Fibroblast of skin of right quadriceps (primary cell): ENCODE data around the gene STIM2.

Source experiments
- DNase-seq: peaks from one replicate; pipeline ENCODE4 v3.0.0-alpha.2; 2013

STIM2 gene

DNA sequence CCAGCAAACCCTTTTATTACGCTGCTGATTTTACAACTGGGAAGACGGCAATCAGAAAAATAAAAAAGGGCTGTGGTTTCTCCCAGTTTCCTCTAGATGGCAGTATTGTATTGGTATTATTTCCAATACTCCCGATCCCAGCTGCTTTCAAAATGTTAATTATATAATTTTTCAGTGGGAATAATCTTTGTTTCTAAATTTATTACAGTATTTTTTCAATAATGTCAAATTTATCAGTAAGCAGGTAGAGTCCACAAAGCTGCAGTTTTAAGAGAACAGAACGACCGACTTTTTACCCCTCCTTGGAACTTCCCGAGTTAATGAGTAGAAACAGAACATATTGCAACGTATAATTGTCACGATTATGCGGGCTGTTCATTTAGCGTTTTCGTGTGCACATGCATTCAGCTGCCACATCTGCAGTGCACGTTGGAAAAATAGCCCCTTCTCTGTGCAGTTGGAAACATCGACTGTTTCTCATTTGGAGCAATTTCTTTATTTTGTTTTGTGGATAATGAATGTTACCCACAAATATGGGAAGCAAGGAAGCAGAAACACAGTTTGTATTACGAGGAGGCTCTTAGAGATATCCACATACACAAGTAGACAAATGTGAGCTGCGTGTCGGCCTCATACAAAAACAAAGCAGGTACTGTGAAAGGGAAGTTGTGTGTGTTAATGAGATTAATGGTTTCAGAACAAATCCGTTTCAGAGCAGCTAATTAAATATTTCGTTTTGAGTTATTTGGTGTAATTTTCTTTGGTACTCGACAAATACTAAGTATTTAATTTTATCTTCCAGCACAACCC, 188.0 kb downstream of the STIM2 start:
- peak; percentile 25 for DNase-seq

DNA sequence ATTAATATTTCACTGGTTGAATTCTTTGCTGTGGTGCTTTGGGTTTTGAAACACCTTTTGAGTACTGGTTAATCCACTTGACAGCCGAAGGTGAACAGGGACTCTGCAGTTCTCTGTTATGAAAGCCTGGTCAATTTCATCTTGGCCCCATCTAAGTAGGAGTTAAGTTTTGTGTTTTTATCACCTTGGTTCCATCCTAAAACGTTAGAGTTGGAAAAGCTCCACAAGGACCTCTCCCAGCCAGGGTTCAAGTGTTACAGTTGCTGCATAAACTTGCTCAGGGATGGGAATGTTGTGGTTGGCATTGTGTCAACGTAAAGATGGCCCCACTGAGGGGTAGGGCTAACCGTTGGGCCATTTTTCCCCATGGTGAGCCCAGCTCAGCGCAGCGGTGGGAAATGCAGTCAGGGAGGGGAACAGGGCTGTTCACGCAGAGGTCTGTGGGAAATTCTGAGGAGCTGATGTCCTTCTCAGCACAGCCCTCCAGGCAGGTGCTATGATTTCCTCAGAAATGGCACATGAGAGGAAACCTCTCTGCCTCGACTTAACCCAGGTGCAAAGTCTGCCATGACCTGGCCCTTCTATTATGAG, 188.7 kb downstream of the STIM2 start:
- no peak for DNase-seq

- no peak for DNase-seq
Measured at GRCh38 chr4:27050731-27051130, 190.1 kb downstream of the STIM2 start.

DNA sequence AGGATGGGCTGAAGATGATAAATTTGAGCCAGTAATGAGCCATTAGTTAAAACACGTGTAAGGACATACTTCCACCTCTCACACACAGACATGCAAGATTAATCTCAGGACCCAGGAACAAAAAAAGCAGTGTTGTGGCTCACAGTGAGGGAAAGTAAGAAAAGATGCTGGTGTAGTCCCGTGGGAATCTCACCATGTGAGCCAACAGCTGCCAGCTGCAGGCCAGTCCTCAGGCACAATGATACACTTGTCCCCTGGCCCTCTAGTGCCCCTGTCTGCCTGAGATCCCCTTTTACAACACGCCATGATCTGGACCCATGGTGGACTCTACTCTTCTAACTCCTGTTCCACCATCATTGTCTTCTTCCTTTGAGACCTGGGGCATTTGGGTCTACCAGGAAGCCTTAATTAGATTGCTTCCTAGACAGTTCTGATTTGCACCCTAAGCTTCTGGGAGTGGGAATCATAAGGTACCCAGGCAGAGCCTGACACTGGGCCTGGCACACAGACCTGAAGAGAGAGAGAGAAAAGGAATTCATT, 194.7 kb downstream of the STIM2 start:
- no peak for DNase-seq

DNA sequence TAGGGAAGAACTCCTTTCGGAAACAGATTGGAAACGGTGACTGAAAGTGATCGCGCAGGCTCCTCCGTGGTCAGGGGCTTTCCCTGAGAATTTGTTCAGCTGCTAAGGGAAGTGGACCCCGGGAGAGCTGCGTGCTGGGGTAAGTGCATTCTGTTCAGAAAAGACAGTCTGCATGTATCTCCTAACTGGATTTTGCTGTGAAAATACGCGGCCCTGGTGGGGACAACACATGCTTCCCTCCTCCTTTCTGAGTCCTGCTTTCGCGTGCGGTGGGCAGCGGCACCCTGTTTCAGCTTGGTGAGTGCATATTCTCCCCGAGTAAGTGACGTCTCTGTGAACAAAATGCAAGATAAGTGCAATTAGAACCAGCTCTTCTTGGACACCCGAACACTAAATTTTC, 195.6 kb downstream of the STIM2 start:
- no peak for DNase-seq

- no peak for DNase-seq
Measured at GRCh38 chr4:27057053-27057452, 196.4 kb downstream of the STIM2 start.

GRCh38 chr4:27057662-27058061, 197.0 kb downstream of the STIM2 start:
- no peak for DNase-seq

- no peak for DNase-seq
Measured at GRCh38 chr4:27058819-27059406, 198.3 kb downstream of the STIM2 start.

GRCh38 chr4:27059446-27059845, 198.8 kb downstream of the STIM2 start:
- no peak for DNase-seq

DNA sequence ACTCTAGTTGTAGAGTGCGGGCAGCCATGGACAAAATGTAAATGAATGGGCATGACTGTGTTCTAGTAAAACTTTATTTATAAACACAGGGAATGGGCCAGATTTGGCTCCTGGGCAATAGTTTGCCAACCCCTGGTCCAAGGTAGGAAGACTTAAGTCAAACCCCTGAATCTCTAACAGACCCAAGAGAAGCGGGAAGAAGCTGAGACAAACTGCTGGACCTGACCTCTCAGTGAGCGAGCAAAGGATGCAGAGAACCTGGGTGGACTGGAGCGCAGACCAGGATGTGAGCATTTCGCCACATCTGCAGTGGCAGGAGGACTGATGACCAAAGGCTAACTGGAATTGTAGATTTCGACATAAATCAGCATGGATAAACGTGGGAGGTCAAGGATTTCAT, 201.6 kb downstream of the STIM2 start:
- DNase-seq: no peak

DNA sequence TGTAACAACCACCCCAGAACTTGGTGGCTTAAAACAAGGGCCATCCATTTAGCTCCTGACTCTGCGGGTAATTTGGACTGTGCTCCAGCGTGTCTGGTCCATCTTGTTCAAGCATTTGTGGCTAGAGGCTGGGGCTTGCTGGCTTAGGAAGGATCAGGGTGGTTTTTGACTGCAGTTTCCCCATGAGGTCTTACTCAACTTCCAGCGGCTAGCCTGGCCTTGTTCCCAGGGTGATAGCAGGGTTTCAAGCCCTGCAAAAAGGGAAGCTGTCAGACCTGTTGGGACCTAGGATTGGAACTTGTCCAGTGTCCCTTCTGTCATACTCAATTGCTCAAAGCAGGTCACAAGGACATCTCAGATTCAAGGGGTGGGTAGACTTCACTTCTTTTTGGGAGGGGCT, 205.9 kb downstream of the STIM2 start:
- DNase-seq: no peak

DNA sequence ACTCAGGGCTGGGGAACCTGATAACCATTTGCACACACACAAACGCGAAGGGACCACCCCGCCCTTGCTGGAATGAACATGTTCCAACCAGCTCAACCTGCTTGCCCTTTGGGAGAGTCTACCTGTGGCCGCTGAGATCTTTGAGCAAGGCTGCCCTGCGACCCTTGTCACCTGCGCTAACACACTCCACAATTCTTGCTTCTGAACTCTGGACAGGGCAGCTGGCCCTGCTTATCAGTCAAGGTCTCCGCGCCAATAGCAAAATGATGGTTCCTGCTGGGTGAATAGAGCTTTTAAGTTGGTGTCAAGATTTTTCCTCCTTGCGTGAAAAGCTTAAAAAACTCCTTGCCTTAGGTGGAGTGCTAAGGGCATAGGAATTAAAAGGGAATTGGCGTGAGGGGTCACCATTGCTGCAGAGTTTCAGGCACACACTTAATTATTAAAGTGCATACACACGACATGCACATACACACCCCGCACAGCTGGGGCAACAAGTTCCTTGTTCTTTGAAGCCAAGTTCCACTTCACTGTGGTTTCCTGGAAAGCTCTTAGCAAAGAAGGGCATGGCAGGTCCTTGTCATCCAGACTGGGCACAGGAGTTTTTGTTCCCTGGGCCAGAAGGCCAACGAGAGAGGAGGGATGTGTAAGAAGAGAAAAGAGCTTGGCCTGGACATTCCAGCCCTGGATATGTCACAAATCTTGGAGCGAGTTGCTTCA, 207.7 kb downstream of the STIM2 start:
- no peak for DNase-seq
